A549 (cell line): ENCODE measurements around the gene ZSCAN16. TPM values are rescaled to one million over a fixed set of nuclear protein-coding genes. Genes with fewer than 3 reads are reported as not detected.
"Not testable (repeated sequence)": the region's sequence is repeated elsewhere in the genome, so short reads cannot be mapped to it uniquely, and the experiment has no call there.

Experiments
- ATAC-seq, 2 experiments: fragments of 200-7000 bp in 1 of 2; fragments of >200 bp in 1 of 2; cut with Nextera tagmentation in 1 of 2; cut with Tn5 transposase in 1 of 2; 3 replicates each; pipeline versions ENCODE4 v1.8.0 to v1.9.1; 2018 to 2020; ENCODE audit warnings: mild to moderate bottlenecking in 1 of 2, moderate library complexity in 1 of 2
- CTCF ChIA-PET: fragments of 300-600 bp; sonication (Branson Sonifier 250); formaldehyde crosslinking; extraction: SDS; loops from one replicate; lab custom pipeline; 2021; ENCODE audit warnings: antibody characterized with exemption, inconsistent platforms; lab: Yijun Ruan, JAX
- POLR2A ChIA-PET: fragments of 350-600 bp; formaldehyde crosslinking; extraction: SDS; loops from one replicate; lab custom pipeline; 2021; ENCODE audit warnings: antibody characterized with exemption, inconsistent platforms; lab: Yijun Ruan, JAX
- DNase-seq, 2 experiments: peaks; one replicate each; pipeline versions ENCODE4 v3.0.0 to v3.0.0-alpha.2; 2011 to 2016; ENCODE audit warnings: low read depth in 1 of 2, low spot score in 1 of 2
- FAIRE-seq: peaks from 2 replicates; lab custom pipeline; 2011; peaks lifted over from hg19 to GRCh38; lab: Jason Lieb, UNC
- H3K27ac ChIP-seq, 2 experiments: fragments of >200 bp; sonication (Bioruptor Twin); formaldehyde crosslinking; 3 replicates each; pipeline ENCODE4 v1.5.1; 2016 to 2017
- H3K4me1 ChIP-seq: fragments of >200 bp; sonication (Bioruptor Twin); formaldehyde crosslinking; 3 replicates; pipeline ENCODE4 v1.6.1; 2016
- H3K4me2 ChIP-seq: fragments of >200 bp; sonication (Bioruptor Twin); formaldehyde crosslinking; 3 replicates; pipeline ENCODE4 v1.6.1; 2016
- H3K4me3 ChIP-seq: fragments of >200 bp; sonication (Bioruptor Twin); formaldehyde crosslinking; 3 replicates; pipeline ENCODE4 v1.5.1; 2016
- H3K9me3 ChIP-seq: fragments of >200 bp; sonication (Bioruptor Twin); formaldehyde crosslinking; 3 replicates; pipeline ENCODE4 v1.6.1; 2016
- CBX2 ChIP-seq: fragments of 200-600 bp; sonication (generic); IDR thresholded peaks from 2 replicates; pipeline ENCODE4 v1.6.1; 2016; ENCODE audit warnings: low read depth, mild to moderate bottlenecking, borderline replicate concordance
- CEBPB ChIP-seq, 2 experiments: fragments of >200 bp in 1 of 2; sonication (Bioruptor Twin) in 1 of 2; formaldehyde crosslinking in 1 of 2; IDR thresholded peaks; 2 replicates each; pipeline ENCODE4 v1.6.1; 2012 to 2016
- CHD2 ChIP-seq: fragments of 150-350 bp; IDR thresholded peaks from 2 replicates; pipeline ENCODE4 v1.6.1; 2014; ENCODE audit warnings: low read length; ENCODE audit not compliant: partially characterized antibody
- FOSB ChIP-seq: fragments of 250-450 bp; sonication (Bioruptor Pico); IDR thresholded peaks from 2 replicates; pipeline ENCODE4 v1.5.0; 2020; ENCODE audit warnings: mild to moderate bottlenecking, moderate library complexity
- HOXA7 ChIP-seq: fragments of 250-450 bp; sonication (Bioruptor Pico); IDR thresholded peaks from 2 replicates; pipeline ENCODE4 v1.5.0; 2020; ENCODE audit warnings: mild to moderate bottlenecking, moderate library complexity
- HOXB13 ChIP-seq: fragments of 250-450 bp; sonication (Bioruptor Pico); IDR thresholded peaks from 2 replicates; pipeline ENCODE4 v1.5.0; 2020; ENCODE audit warnings: low read depth, mild to moderate bottlenecking, moderate library complexity
- HOXB5 ChIP-seq: fragments of 250-450 bp; sonication (Bioruptor Pico); IDR thresholded peaks from 2 replicates; pipeline ENCODE4 v1.5.0; 2020; ENCODE audit warnings: mild to moderate bottlenecking, moderate library complexity
- JUN ChIP-seq, 2 experiments: fragments of >200 bp; sonication (Bioruptor Twin); formaldehyde crosslinking; IDR thresholded peaks; 2 replicates in 1 of 2; 3 replicates in 1 of 2; pipeline ENCODE4 v1.6.1; 2016 to 2017
- JUNB ChIP-seq: fragments of >200 bp; sonication (Bioruptor Twin); formaldehyde crosslinking; IDR thresholded peaks from 2 replicates; pipeline ENCODE4 v1.6.1; 2016
- KDM1A ChIP-seq: fragments of 200-600 bp; sonication (generic); IDR thresholded peaks from 2 replicates; pipeline ENCODE4 v1.6.1; 2016; ENCODE audit warnings: low read depth, mild to moderate bottlenecking
- KDM5A ChIP-seq: fragments of 200-600 bp; sonication (generic); IDR thresholded peaks from 2 replicates; pipeline ENCODE4 v1.6.1; 2016; ENCODE audit warnings: antibody characterized with exemption, mild to moderate bottlenecking
- MAFK ChIP-seq: fragments of 450-650 bp; IDR thresholded peaks from 2 replicates; pipeline ENCODE4 v1.6.1; 2014; ENCODE audit not compliant: partially characterized antibody
- MAX ChIP-seq: IDR thresholded peaks from 2 replicates; pipeline ENCODE4 v1.6.1; 2012
- MAZ ChIP-seq: fragments of 150-350 bp; IDR thresholded peaks from 2 replicates; pipeline ENCODE4 v1.6.1; 2014; ENCODE audit warnings: antibody characterized with exemption, low read depth, low read length, borderline replicate concordance
- MYC ChIP-seq: IDR thresholded peaks from 2 replicates; pipeline ENCODE4 v1.6.1; 2012; ENCODE audit warnings: mild to moderate bottlenecking, inconsistent platforms, low read length, improper control_type of control experiment, borderline replicate concordance
- NFE2L2 ChIP-seq: fragments of 150-350 bp; conservative IDR thresholded peaks from 2 replicates; pipeline ENCODE4 v1.6.1; 2014; ENCODE audit warnings: low read length
- NPAS2 ChIP-seq: fragments of 250-450 bp; sonication (Bioruptor Pico); IDR thresholded peaks from 2 replicates; pipeline ENCODE4 v1.8.0; 2022; ENCODE audit warnings: mild to moderate bottlenecking, moderate library complexity, borderline replicate concordance
- PHF8 ChIP-seq: fragments of 200-600 bp; sonication (generic); IDR thresholded peaks from 2 replicates; pipeline ENCODE4 v1.6.1; 2016; ENCODE audit warnings: low read depth, mild to moderate bottlenecking, antibody characterized with exemption, moderate library complexity, borderline replicate concordance
- POLR2A ChIP-seq: IDR thresholded peaks from 2 replicates; pipeline ENCODE4 v1.6.1; 2012; ENCODE audit warnings: mild to moderate bottlenecking, low read length
- POLR2AphosphoS2 ChIP-seq: conservative IDR thresholded peaks from 2 replicates; pipeline ENCODE4 v1.6.1; 2012; ENCODE audit warnings: low read length, improper control_type of control experiment, inconsistent platforms
- RAD21 ChIP-seq, 2 experiments: fragments of >200 bp in 1 of 2; sonication (Bioruptor Twin) in 1 of 2; formaldehyde crosslinking in 1 of 2; IDR thresholded peaks in 1 of 2; conservative IDR thresholded peaks in 1 of 2; 2 replicates in 1 of 2; 3 replicates in 1 of 2; pipeline ENCODE4 v1.6.1; 2012 to 2018; ENCODE audit warnings: inconsistent platforms in 1 of 2
- RARB ChIP-seq: fragments of 250-450 bp; sonication (Bioruptor Pico); IDR thresholded peaks from 2 replicates; pipeline ENCODE4 v1.8.0; 2021; ENCODE audit warnings: mild to moderate bottlenecking, moderate library complexity
- RNF2 ChIP-seq: fragments of 200-600 bp; sonication (generic); IDR thresholded peaks from 2 replicates; pipeline ENCODE4 v1.6.1; 2016; ENCODE audit warnings: low read depth, mild to moderate bottlenecking, antibody characterized with exemption, moderate library complexity, borderline replicate concordance
- TFCP2L1 ChIP-seq: fragments of 250-450 bp; sonication (Bioruptor Pico); IDR thresholded peaks from 2 replicates; pipeline ENCODE4 v1.5.0; 2021; ENCODE audit warnings: mild to moderate bottlenecking
- TP53 ChIP-seq: fragments of 250-450 bp; sonication (Bioruptor Pico); IDR thresholded peaks from 2 replicates; pipeline ENCODE4 v1.5.0; 2021; ENCODE audit warnings: mild to moderate bottlenecking, moderate library complexity
- ZFP36 ChIP-seq: fragments of 450-650 bp; IDR thresholded peaks from 2 replicates; pipeline ENCODE4 v1.6.1; 2014; ENCODE audit warnings: borderline replicate concordance; ENCODE audit not compliant: partially characterized antibody
- ZNF302 ChIP-seq: fragments of 250-450 bp; sonication (Bioruptor Pico); IDR thresholded peaks from 2 replicates; pipeline ENCODE4 v1.9.0; 2021; ENCODE audit warnings: inconsistent platforms, mild to moderate bottlenecking, moderate library complexity
- WGBS: methylation state at CpG from one replicate; pipeline ENCODE4 v1.1.6; 2017; ENCODE audit errors: missing lambda C conversion rate; 5-methylcytosine and 5-hydroxymethylcytosine counted together
- polyA plus RNA-seq, 4 experiments: library from polyadenylated mRNA; depleted of rRNA in 3 of 4; stranded (reverse); fragments of >200 nt; fragmentation: RNase III in 1 of 4; extraction: RNeasy Plus Mini Kit Qiagen cat#74134 plus additional on column Dnase treatment in 1 of 4; gene quantifications; 2 replicates in 3 of 4; 3 replicates in 1 of 4; pipeline ENCODE4 v1.2.3, GENCODE V29; 2011 to 2017
- TF ChIP-seq, protein P1 (sequence below): fragments of 250-450 bp; sonication (Bioruptor Pico); IDR thresholded peaks from 2 replicates; pipeline ENCODE4 v1.5.0; 2021; ENCODE audit warnings: mild to moderate bottlenecking, moderate library complexity, borderline replicate concordance
- TF ChIP-seq, protein P2 (sequence below): fragments of 450-650 bp; IDR thresholded peaks from 2 replicates; pipeline ENCODE4 v1.6.1; 2014; ENCODE audit warnings: antibody characterized with exemption
- TF ChIP-seq, protein P3 (sequence below): fragments of >200 bp; sonication (Bioruptor Twin); formaldehyde crosslinking; IDR thresholded peaks from 2 replicates; pipeline ENCODE4 v1.6.1; 2016
- TF ChIP-seq, protein P4 (sequence below): fragments of 250-450 bp; sonication (Bioruptor Pico); IDR thresholded peaks from 2 replicates; pipeline ENCODE4 v1.5.0; 2020; ENCODE audit warnings: low read depth, mild to moderate bottlenecking, moderate library complexity
- TF ChIP-seq, protein P5 (sequence below): IDR thresholded peaks from 2 replicates; pipeline ENCODE4 v1.6.1; 2012

Gene ZSCAN16
- polyA plus RNA-seq, 2 of the 4 experiments (the other 2 are of a cell fraction) = 5.7 to 6.0 TPM

- peak within 1 kb of the TSS; percentile 83 for H3K4me2 ChIP-seq
- not testable (repeated sequence) for DNase-seq, H3K9me3 ChIP-seq, H3K4me1 ChIP-seq, FAIRE-seq
- WGBS = 0% methylated on average over 11 of the region's 15 CpGs
- TF ChIP-seq PHF8 = 0 out of 2 replicates have a peak, but pooled peaks have one; percentile 39
- CTCF ChIA-PET = interaction anchor here (0.6 kb wide), 2 partner anchors 12 to 505 kb away, joined by 3 read pairs; no protein-coding TSS in a partner anchor
- H3K27ac ChIP-seq = peak within 1 kb of the TSS; percentile 87 to 93
- H3K4me3 ChIP-seq = peak within 1 kb of the TSS; percentile 52
- ATAC-seq = peak in 1 of 2 experiments; percentile 69; a peak in 3 of 6 replicates
- POLR2A ChIA-PET = interaction anchor here (0.6 to 1.6 kb wide), 3 partner anchors 24 to 256 kb away, joined by 3 to 10 read pairs (median 6); partner anchors contain the start of gene ZSCAN31
These were observed 44.1 kb upstream of the ZSCAN16 start, which contains the start of gene ZNF165 for GRCh38 chr6:28080381-28080630. ZNF165 (plus strand) TSS chr6:28080568; CDS start chr6:28085481, 4,913 bp downstream.

DNA sequence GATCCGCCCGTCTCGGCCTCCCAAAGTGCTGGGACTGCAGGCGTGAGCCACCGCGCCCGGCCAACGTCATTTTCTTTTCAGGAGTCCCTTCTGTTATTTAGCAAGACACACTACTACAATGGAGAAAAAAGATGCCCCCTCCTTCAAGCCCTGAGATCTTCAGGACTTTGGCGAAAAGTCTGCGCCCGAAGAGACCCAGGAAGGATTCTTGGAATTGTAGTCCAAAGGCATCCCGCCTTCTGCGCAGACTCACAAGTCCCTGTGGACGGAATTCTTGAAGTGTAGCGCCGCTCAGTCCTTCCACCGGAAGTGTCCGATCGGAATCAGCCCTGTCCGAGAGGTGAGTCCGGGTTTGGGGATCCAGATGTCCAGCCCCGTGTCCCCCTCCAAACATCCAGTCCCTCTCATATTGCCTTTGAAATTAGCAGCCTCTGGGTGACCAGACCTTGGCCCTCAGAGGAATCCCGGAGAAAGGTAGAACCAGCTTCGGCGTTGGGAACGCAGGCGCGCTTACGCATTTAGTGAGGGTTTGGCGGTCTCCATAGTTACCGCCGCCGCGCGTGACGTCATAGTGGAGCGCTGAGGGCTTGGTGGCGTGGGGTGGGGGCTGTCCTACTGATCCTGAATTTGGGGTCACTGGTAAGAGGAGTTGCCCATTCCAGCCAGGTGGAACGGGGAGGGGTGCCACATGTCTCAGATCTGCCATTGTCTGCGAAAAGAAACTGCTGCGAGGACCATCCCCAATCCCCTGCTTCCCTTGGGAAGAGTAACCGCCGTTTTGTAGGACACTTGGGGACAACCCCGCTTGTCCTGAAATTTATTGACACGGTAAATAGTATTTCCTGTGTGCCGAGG, 43.6 kb upstream of the ZSCAN16 start:
- Histone ChIP-seq H3K4me1 (no peaks in the 10 kb centered on the region), H3K4me3 (peak overlapping the region; percentile 52), H3K4me2 (peak overlapping the region; percentile 83), H3K9me3 (no peaks in the 10 kb centered on the region), H3K27ac (peak overlapping the region; percentile 87 to 93)
- WGBS = 4% methylated on average over 12 of the region's 46 CpGs
- peak; percentile 95 for ATAC-seq
- CTCF ChIA-PET = interaction anchor here (0.6 kb wide), 2 partner anchors 12 to 504 kb away, joined by 3 read pairs; no protein-coding TSS in a partner anchor
- POLR2A ChIA-PET = interaction anchor here (1.6 kb wide), 1 partner anchor 24 kb away, joined by 6 read pairs; no protein-coding TSS in a partner anchor
- DNase-seq = peak; percentile 77 to 97
- no peak for FAIRE-seq
- no peak for TF ChIP-seq MAZ
- TF ChIP-seq, protein P1, sequence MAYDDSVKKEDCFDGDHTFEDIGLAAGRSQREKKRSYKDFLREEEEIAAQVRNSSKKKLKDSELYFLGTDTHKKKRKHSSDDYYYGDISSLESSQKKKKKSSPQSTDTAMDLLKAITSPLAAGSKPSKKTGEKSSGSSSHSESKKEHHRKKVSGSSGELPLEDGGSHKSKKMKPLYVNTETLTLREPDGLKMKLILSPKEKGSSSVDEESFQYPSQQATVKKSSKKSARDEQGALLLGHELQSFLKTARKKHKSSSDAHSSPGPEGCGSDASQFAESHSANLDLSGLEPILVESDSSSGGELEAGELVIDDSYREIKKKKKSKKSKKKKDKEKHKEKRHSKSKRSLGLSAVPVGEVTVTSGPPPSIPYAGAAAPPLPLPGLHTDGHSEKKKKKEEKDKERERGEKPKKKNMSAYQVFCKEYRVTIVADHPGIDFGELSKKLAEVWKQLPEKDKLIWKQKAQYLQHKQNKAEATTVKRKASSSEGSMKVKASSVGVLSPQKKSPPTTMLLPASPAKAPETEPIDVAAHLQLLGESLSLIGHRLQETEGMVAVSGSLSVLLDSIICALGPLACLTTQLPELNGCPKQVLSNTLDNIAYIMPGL (CRISPR knock-in tag) = no peak
- no peak for TF ChIP-seq FOSB
- TF ChIP-seq JUNB = no peak
- TF ChIP-seq CEBPB (IDR thresholded peaks at IDR 0.05) = no peak
- TF ChIP-seq POLR2AphosphoS2 = no peak
- TF ChIP-seq, protein P2, sequence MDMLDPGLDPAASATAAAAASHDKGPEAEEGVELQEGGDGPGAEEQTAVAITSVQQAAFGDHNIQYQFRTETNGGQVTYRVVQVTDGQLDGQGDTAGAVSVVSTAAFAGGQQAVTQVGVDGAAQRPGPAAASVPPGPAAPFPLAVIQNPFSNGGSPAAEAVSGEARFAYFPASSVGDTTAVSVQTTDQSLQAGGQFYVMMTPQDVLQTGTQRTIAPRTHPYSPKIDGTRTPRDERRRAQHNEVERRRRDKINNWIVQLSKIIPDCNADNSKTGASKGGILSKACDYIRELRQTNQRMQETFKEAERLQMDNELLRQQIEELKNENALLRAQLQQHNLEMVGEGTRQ = no peak
- TF ChIP-seq POLR2A = no peak
- TF ChIP-seq TP53 (CRISPR knock-in tag) = no peak
- no peak for TF ChIP-seq RNF2
- no peak for TF ChIP-seq MAFK
- peak; percentile 85 for TF ChIP-seq MAX
- TF ChIP-seq HOXB5 (CRISPR knock-in tag) = no peak
- TF ChIP-seq CBX2 = no peak
- TF ChIP-seq ZFP36 = no peak
- TF ChIP-seq, protein P3, sequence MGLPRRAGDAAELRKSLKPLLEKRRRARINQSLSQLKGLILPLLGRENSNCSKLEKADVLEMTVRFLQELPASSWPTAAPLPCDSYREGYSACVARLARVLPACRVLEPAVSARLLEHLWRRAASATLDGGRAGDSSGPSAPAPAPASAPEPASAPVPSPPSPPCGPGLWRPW = no peak
- no peak for TF ChIP-seq CHD2
- no peak for TF ChIP-seq HOXA7 (CRISPR knock-in tag)
- no peak for TF ChIP-seq KDM1A
- TF ChIP-seq KDM5A = peak; percentile 67
- TF ChIP-seq, protein P4, sequence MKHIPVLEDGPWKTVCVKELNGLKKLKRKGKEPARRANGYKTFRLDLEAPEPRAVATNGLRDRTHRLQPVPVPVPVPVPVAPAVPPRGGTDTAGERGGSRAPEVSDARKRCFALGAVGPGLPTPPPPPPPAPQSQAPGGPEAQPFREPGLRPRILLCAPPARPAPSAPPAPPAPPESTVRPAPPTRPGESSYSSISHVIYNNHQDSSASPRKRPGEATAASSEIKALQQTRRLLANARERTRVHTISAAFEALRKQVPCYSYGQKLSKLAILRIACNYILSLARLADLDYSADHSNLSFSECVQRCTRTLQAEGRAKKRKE = no peak
- TF ChIP-seq JUN (IDR thresholded peaks at IDR 0.05) = peak; percentile 24 to 50; a peak in 3 of 5 replicates
- TF ChIP-seq TFCP2L1 (CRISPR knock-in tag) = no peak
- TF ChIP-seq, protein P5, sequence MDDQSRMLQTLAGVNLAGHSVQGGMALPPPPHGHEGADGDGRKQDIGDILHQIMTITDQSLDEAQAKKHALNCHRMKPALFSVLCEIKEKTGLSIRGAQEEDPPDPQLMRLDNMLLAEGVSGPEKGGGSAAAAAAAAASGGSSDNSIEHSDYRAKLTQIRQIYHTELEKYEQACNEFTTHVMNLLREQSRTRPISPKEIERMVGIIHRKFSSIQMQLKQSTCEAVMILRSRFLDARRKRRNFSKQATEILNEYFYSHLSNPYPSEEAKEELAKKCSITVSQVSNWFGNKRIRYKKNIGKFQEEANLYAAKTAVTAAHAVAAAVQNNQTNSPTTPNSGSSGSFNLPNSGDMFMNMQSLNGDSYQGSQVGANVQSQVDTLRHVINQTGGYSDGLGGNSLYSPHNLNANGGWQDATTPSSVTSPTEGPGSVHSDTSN = no peak
- peak; percentile 61; the same call in 1 of the 2 replicates for TF ChIP-seq MYC
- TF ChIP-seq NFE2L2 = no peak
- TF ChIP-seq RAD21 (conservative IDR thresholded peaks at IDR 0.05 in 1 of 2, IDR thresholded peaks at IDR 0.05 in 1 of 2) = no peak
- TF ChIP-seq RARB (CRISPR knock-in tag) = no peak
- no peak for TF ChIP-seq NPAS2 (CRISPR knock-in tag)
- TF ChIP-seq HOXB13 (CRISPR knock-in tag) = no peak
- TF ChIP-seq ZNF302 (CRISPR knock-in tag) = no peak
